Bone marrow (tissue), 2 donors: ENCODE data around the gene AGBL2.

Experiments
- DNase-seq, 2 donors: peaks; one replicate each; lab custom pipeline; 2025; lab: John Stamatoyannopoulos, UW

The AGBL2 gene

DNA sequence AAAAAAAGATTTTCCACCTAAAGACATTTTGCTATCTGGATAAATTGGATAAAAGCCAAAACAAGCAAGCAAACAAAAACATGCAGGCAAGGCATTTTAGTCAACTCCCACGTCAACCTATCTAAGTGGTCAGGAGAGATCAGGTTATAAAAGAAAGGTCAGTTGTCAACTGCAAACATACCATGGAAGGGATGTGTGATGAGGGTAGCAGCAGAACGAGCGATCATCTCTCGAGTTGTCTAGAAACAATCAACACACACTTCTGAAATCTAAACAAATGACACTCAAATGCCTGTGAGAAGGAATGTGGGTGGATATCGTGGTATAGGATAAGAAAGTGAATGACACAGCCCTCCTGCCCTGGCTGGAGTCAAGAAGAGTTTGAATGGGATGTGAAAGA lies 83.7 kb downstream of the AGBL2 start:
- DNase-seq = no peak

DNA sequence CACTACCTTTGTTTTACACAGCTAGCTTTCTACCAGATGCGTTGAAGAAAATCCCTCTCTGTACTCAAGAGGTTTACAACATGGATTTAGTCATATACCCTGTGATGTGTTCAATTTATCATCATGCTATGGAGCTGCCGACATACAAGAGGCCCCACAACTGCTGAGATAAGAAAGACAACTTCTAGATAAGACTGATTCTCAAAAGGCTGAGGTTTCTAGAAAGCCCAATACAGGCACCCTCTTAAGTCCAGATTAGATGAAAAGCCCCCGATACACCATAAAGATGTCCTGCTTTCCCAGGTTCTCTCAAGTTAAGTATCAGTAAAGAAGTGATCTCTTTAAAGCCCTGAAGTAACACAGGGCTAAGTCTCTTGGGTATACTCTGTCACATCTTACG lies 87.1 kb downstream of the AGBL2 start:
- no peak for DNase-seq

DNA sequence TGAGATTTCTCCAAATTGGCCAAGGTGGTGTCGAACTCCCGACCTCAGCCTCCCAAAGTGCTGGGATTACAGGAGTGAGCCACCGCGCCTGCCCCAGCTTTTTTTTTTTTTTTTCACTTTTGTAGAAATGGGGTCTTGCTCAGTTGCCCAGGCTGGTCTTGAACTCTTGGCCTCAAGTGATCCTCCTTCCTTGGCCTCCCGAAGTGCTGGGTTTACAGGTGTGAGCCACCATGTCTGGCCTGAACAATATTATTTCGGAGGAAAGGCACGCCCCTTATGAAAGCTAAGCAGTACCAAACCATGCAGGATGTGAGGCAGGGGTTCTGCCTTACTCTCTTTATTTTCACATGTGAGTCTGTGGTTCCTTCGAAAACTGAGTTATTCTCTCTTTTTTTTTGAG lies 88.9 kb downstream of the AGBL2 start:
- no peak for DNase-seq

DNA sequence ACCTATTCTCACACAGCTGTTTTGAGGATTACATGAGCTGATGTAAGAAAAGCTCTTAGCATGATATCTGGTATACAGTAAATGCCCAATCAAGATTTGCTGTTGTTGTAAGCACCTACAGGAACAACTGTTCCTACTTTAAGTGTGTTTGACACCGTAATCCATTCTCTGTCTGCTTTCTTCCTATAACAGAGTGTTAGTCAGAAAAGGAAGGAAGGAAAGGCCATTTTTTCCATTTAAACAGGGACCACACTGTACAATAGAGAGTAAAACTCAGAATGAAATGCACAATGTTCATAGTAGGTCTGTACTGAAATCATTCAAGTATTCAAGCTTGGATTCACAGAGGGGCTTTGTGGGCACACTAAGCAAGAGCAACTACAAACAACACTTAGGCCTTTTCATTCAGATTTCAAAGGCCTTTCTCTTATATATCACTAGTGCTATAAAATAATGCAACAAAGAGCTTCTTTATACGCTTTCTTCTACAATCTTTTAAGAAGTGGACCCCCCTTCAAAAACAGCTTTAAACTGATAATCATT lies 94.3 kb downstream of the AGBL2 start:
- DNase-seq = no peak

DNA sequence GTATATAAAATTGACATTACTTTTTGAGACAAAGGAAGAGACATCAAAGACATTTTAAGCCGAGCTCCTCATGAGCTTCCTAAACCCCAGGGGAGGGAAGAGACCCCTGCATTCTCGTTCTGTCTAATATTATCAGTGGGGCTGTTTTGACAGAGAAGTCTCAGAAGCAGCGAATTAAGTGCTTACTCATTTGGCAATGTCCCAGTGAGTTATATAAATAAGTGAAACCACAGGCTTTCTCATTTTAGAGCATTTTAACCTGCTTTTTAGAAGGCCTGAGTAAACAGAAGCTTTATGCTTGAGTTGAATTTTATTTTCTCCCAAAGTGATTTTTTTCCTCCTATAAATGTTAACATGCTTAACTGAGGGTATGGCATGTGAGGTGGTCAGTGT lies 97.8 kb downstream of the AGBL2 start:
- DNase-seq = no peak

DNA sequence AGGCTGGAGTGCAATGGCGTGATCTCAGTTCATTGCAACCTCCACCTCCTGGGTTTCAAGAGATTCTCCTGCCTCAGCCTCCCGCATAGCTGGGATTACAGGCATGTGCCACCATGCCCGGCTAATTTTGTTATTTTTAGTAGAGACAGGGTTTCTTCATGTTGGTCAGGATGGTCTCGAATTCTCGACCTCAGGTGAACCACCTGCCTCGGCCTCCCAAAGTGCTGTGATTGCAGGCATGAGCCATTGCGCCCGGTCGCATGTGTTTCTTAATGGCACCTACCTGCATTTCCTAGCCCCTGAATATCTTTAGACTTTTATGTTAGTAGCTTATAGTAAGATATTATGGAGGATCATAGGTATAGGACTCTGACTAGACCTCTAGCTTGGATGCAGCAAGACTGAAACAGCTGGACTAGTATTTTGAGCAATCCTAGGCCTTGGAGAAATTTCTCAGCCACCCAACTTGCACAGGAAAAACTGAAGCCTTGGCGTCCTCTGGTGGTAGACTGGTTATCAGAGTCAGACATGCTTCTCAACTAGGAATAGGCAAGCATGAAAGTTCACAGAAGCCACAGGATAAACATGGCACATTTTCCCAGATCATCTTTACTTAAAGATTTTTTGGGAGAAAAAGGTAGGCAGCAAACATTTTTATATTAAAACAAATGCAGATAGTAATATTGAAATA lies 98.3 kb downstream of the AGBL2 start:
- DNase-seq = peak in 1 of 2 donors; percentile 61

DNA sequence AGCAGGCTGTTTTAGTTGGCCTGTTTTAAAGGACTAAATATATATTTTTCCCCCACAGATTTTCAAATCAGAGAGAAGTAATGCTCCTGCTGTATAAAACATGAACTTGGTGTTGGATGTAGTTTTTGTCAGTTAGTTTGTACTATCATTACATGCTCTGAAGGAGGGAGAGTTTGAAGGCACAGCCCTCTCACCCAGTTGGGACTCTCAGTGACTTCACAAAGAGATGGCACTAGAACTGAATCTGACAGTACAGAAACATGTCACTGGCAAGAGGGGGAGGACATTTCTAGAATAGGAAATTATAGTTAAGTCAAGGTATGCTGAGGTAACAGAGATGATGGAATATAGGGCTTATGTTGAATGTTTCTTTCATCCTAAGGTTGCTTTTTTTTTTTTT lies 99.9 kb downstream of the AGBL2 start:
- DNase-seq = no peak

DNA sequence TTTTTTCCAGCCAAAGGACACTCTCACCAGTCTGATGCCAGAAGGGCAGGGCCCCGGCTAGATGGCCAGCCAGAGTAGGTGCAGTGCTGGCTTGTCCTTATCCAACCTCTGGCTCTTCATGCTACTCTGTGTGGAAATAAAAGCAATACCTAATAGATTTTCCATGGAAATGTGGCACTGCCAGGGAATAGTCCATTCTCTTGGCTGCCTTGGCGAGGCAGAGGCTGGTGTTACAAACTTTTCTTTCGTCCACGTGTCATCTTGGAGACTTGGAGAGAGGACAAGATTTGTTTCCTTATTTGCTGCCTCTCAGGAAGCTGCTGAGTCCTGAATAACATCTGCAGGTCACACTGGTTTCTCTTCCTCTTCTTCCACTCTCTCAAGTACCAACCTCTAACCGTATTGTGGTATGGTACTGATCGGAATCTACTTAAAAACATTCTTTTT lies 103.8 kb downstream of the AGBL2 start:
- peak in 1 of 2 donors; percentile 45 for DNase-seq

DNA sequence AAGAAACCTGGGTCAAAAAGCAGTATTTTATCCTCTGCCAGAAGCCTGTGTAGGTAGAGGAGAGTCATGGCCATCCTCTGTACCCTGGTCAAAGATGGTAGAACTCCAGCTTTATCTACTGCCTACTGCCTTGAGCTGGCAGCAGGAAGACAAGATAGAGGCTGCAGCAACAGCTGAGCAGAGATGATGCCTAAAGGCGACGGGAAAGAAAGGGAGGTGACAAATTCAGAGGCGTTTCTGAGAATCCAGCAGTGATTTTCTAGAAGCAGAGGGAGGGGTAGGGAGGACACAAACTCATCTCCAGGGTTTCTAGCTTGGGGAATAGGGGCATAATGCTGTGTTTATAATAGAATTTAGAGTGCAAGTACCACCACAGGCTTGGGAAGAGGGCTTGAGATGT lies 105.5 kb downstream of the AGBL2 start:
- no peak for DNase-seq
